Trophoblast cell (in vitro differentiated cells and primary cell): ENCODE data around the gene KAT5.
A peak's percentile ranks its signal among the peaks of the same experiment; 100 is the strongest.
"Not testable (repeated sequence)": the region's sequence is repeated elsewhere in the genome, so short reads cannot be mapped to it uniquely, and the experiment has no call there.

ENCODE experiments used
- DNase-seq, 2 donors: peaks; one replicate each; pipeline ENCODE4 v3.0.0-alpha.2; 2016
- H2AFZ ChIP-seq: 2 replicates; pipeline ENCODE4 v1.6.1; 2013; ENCODE audit warnings: low read length, moderate library complexity, mild to moderate bottlenecking; ENCODE audit not compliant: insufficient read depth, poor library complexity
- H2AK5ac ChIP-seq: 2 replicates; pipeline ENCODE4 v1.6.1; 2013; ENCODE audit warnings: mild to moderate bottlenecking, low read length
- H2BK120ac ChIP-seq: 2 replicates; pipeline ENCODE4 v1.6.1; 2013; ENCODE audit warnings: low read length, mild to moderate bottlenecking, moderate library complexity; ENCODE audit not compliant: insufficient read depth, poor library complexity
- H2BK12ac ChIP-seq: 2 replicates; pipeline ENCODE4 v1.6.1; 2013; ENCODE audit warnings: mild to moderate bottlenecking, low read length, moderate library complexity
- H2BK5ac ChIP-seq: 2 replicates; pipeline ENCODE4 v1.6.1; 2013; ENCODE audit warnings: low read length, low read depth, moderate library complexity, mild to moderate bottlenecking; ENCODE audit not compliant: poor library complexity
- H3K14ac ChIP-seq: 2 replicates; pipeline ENCODE4 v1.6.1; 2013; ENCODE audit warnings: mild to moderate bottlenecking, low read length
- H3K18ac ChIP-seq: 2 replicates; pipeline ENCODE4 v1.6.1; 2013; ENCODE audit warnings: mild to moderate bottlenecking, low read length
- H3K23ac ChIP-seq: 2 replicates; pipeline ENCODE4 v1.6.1; 2013; ENCODE audit warnings: low read length
- H3K27ac ChIP-seq: 2 replicates; pipeline ENCODE4 v1.5.1; 2013; ENCODE audit warnings: low read depth, mild to moderate bottlenecking, inconsistent platforms, low read length, moderate library complexity
- H3K27me3 ChIP-seq: 2 replicates; pipeline ENCODE4 v1.6.1; 2013; ENCODE audit warnings: inconsistent platforms, mild to moderate bottlenecking, low read length, moderate library complexity; ENCODE audit not compliant: insufficient read depth
- H3K36me3 ChIP-seq, 2 experiments: 1 replicate in 1 of 2; 2 replicates in 1 of 2; pipeline ENCODE4 v1.6.1; 2013; ENCODE audit warnings: low read length in 2 of 2, mild to moderate bottlenecking in 2 of 2, moderate library complexity in 1 of 2; ENCODE audit not compliant: insufficient read depth in 2 of 2, control insufficient read depth in 1 of 2
- H3K4ac ChIP-seq: 2 replicates; pipeline ENCODE4 v1.6.1; 2013; ENCODE audit warnings: low read depth, mild to moderate bottlenecking, low read length, moderate library complexity
- H3K4me1 ChIP-seq, 2 experiments: 1 replicate in 1 of 2; 2 replicates in 1 of 2; pipeline ENCODE4 v1.6.1; 2013; ENCODE audit warnings: low read length in 2 of 2, mild to moderate bottlenecking in 2 of 2, moderate library complexity in 1 of 2; ENCODE audit not compliant: insufficient read depth in 2 of 2, control insufficient read depth in 1 of 2
- H3K4me2 ChIP-seq: 2 replicates; pipeline ENCODE4 v1.6.1; 2013; ENCODE audit warnings: inconsistent platforms, mild to moderate bottlenecking, low read length, moderate library complexity
- H3K4me3 ChIP-seq: 2 replicates; pipeline ENCODE4 v1.5.1; 2013; ENCODE audit warnings: mild to moderate bottlenecking, low read depth, low read length, inconsistent platforms
- H3K79me1 ChIP-seq: one replicate; pipeline ENCODE4 v1.6.1; 2013; ENCODE audit warnings: low read length
- H3K79me2 ChIP-seq: 2 replicates; pipeline ENCODE4 v1.6.1; 2013; ENCODE audit warnings: low read length, mild to moderate bottlenecking; ENCODE audit not compliant: control insufficient read depth, insufficient read depth, poor library complexity
- H3K9ac ChIP-seq: 2 replicates; pipeline ENCODE4 v1.6.1; 2013; ENCODE audit warnings: mild to moderate bottlenecking, low read length
- H3K9me3 ChIP-seq: 2 replicates; pipeline ENCODE4 v1.6.1; 2013; ENCODE audit warnings: low read depth, mild to moderate bottlenecking, control low read depth, inconsistent platforms, low read length; ENCODE audit not compliant: insufficient read depth
- H4K12ac ChIP-seq: 2 replicates; pipeline ENCODE4 v1.6.1; 2013; ENCODE audit warnings: low read depth, mild to moderate bottlenecking, low read length, moderate library complexity
- H4K8ac ChIP-seq: 2 replicates; pipeline ENCODE4 v1.6.1; 2013; ENCODE audit warnings: low read depth, mild to moderate bottlenecking, low read length, moderate library complexity
- H4K91ac ChIP-seq: one replicate; pipeline ENCODE4 v1.6.1; 2013; ENCODE audit warnings: low read depth, mild to moderate bottlenecking, low read length, moderate library complexity
- WGBS: extraction: QIAGEN DNeasy Blood & Tissue Kit; methylation state at CpG from one replicate; pipeline ENCODE4 v1.1.7; 2013; ENCODE audit warnings: missing lambda C conversion rate; ENCODE audit not compliant: insufficient read length, insufficient coverage; ENCODE audit errors: extremely low coverage; 5-methylcytosine and 5-hydroxymethylcytosine counted together

Gene KAT5

DNA sequence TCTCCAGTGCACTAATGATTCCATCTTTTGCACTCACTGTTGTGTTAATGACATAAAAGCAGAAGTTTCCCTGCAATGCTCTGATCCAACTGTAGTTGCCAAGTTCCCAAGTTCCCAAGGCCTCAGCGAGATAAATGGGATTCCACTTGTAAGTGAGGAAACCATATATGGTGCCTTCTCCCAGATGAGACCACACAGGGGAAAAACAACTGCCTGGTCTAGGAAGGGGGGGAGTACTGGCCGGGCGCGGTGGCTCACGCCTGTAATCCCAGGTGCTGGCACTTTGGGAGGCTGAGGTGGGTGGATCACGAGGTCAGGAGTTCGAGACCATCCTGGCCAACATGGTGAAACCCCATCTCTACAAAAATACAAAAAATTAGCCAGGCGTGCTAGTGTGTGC, 26.1 kb upstream of the KAT5 start:
- Histone ChIP-seq H4K12ac (no peak overlapping the region), H3K4me1 (no peaks in the 10 kb centered on the region), H4K8ac (no peak overlapping the region), H3K4ac (no peak overlapping the region), H4K91ac (no peak overlapping the region), H2BK5ac (no peak overlapping the region), H2AFZ (no peak overlapping the region), H3K14ac (no peak overlapping the region), H3K27me3 (no peaks in the 10 kb centered on the region), H3K18ac (no peak overlapping the region), H3K27ac (no peak overlapping the region), H2AK5ac (no peak overlapping the region), H3K23ac (no peak overlapping the region), H3K9ac (no peak overlapping the region), H3K79me1 (no peaks in the 10 kb centered on the region), H3K4me2 (no peak overlapping the region), H3K36me3 (no peaks in the 10 kb centered on the region), H3K79me2 (no peaks in the 10 kb centered on the region), H2BK12ac (no peak overlapping the region), H2BK120ac (no peak overlapping the region), H3K4me3 (no peak overlapping the region), H3K9me3 (no peaks in the 10 kb centered on the region)
- WGBS: no CpG with 5 or more reads among the region's 8 CpGs
- DNase-seq: no peak

DNA sequence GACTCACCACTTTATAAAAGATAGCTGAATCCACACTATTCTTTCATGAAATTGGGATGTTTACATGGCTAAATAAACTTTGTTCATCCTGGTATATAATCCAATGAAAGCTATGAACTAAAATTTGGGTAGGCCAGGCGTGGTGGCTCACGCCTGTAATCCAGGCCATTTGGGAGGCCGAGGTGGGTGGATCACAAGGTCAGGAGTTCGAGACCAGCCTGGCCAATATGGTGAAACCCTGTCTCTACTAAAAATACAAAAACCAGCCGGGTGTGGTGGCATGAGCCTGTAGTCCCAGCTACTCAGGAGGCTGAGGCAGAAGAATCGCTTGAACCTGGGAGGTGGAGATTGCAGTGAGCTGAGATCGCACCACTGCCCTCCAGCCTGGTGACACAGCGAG, 20.2 kb upstream of the KAT5 start:
- not testable (repeated sequence) for H2BK120ac ChIP-seq, H4K91ac ChIP-seq, H2AK5ac ChIP-seq, DNase-seq, H3K4me2 ChIP-seq, H3K18ac ChIP-seq, H3K79me2 ChIP-seq, H4K12ac ChIP-seq, H3K4me1 ChIP-seq, H3K9me3 ChIP-seq, H3K9ac ChIP-seq, H2AFZ ChIP-seq, H3K4me3 ChIP-seq, H2BK5ac ChIP-seq, H2BK12ac ChIP-seq, H3K23ac ChIP-seq, H3K4ac ChIP-seq, H3K36me3 ChIP-seq, H3K79me1 ChIP-seq, H4K8ac ChIP-seq, H3K27me3 ChIP-seq, H3K27ac ChIP-seq, H3K14ac ChIP-seq
- whole genome bisulfite sequencing: no CpG with 5 or more reads among the region's 8 CpGs

- Histone ChIP-seq H3K18ac (no peak overlapping the region), H3K9ac (no peak overlapping the region), H2AFZ (peak overlapping the region; percentile 3), H2BK5ac (no peak overlapping the region), H2BK12ac (no peak overlapping the region), H3K23ac (no peak overlapping the region), H2AK5ac (no peak overlapping the region), H4K12ac (no peak overlapping the region), H3K27ac (no peak overlapping the region), H3K9me3 (peaks cover 3% of the 10 kb centered on the region), H3K79me1 (no peaks in the 10 kb centered on the region), H3K27me3 (no peaks in the 10 kb centered on the region), H3K4me3 (no peak overlapping the region), H3K4me2 (no peak overlapping the region), H3K79me2 (no peaks in the 10 kb centered on the region), H2BK120ac (no peak overlapping the region), H3K4ac (no peak overlapping the region), H4K91ac (no peak overlapping the region), H3K36me3 (no peaks in the 10 kb centered on the region), H3K14ac (no peak overlapping the region), H3K4me1 (peaks cover 4 to 5% of the 10 kb centered on the region in 2 experiments), H4K8ac (peak overlapping the region; percentile 3)
- WGBS: no CpG with 5 or more reads among the region's 11 CpGs
- DNase-seq: peak in 1 of 2 donors; percentile 7
Observed at GRCh38 chr11:65692367-65692766, 19.7 kb upstream of the KAT5 start.

GRCh38 chr11:65695459-65696241, 16.4 kb upstream of the KAT5 start:
- Histone ChIP-seq H3K27ac (no peak overlapping the region), H3K23ac (no peak overlapping the region), H2BK120ac (no peak overlapping the region), H3K4me3 (no peak overlapping the region), H2AFZ (no peak overlapping the region), H4K12ac (no peak overlapping the region), H4K91ac (no peak overlapping the region), H3K4me1 (peaks cover 4 to 5% of the 10 kb centered on the region in 2 experiments), H2AK5ac (no peak overlapping the region), H3K36me3 (no peaks in the 10 kb centered on the region), H2BK12ac (no peak overlapping the region), H3K18ac (no peak overlapping the region), H3K79me1 (no peaks in the 10 kb centered on the region), H3K79me2 (no peaks in the 10 kb centered on the region), H3K4ac (no peak overlapping the region), H3K4me2 (no peak overlapping the region), H3K9ac (no peak overlapping the region), H3K14ac (no peak overlapping the region), H3K9me3 (peaks cover 5% of the 10 kb centered on the region), H4K8ac (no peak overlapping the region), H2BK5ac (no peak overlapping the region), H3K27me3 (no peaks in the 10 kb centered on the region)
- DNase-seq: no peak
- WGBS: no CpG with 5 or more reads among the region's 12 CpGs
